ENCODE measurements around the gene PHLPP2.
"Not testable (repeated sequence)": the region's sequence is repeated elsewhere in the genome, so short reads cannot be mapped to it uniquely, and the experiment has no call there.

GRCh38 chr16:71684280-71684679 is 40.2 kb downstream of the PHLPP2 start:
- TF ChIP-seq CTCF, POLR2A (IDR thresholded peaks at IDR 0.05): not testable (repeated sequence)
